DMS53 treated with DMSO at 0.1 percent for 48 hours (cell line): ENCODE measurements around the gene ZNF322.

Experiments
- DNase-seq: peaks from one replicate; lab custom pipeline; 2025; ENCODE audit not compliant: unreplicated experiment; lab: John Stamatoyannopoulos, UW

ZNF322 gene

DNA sequence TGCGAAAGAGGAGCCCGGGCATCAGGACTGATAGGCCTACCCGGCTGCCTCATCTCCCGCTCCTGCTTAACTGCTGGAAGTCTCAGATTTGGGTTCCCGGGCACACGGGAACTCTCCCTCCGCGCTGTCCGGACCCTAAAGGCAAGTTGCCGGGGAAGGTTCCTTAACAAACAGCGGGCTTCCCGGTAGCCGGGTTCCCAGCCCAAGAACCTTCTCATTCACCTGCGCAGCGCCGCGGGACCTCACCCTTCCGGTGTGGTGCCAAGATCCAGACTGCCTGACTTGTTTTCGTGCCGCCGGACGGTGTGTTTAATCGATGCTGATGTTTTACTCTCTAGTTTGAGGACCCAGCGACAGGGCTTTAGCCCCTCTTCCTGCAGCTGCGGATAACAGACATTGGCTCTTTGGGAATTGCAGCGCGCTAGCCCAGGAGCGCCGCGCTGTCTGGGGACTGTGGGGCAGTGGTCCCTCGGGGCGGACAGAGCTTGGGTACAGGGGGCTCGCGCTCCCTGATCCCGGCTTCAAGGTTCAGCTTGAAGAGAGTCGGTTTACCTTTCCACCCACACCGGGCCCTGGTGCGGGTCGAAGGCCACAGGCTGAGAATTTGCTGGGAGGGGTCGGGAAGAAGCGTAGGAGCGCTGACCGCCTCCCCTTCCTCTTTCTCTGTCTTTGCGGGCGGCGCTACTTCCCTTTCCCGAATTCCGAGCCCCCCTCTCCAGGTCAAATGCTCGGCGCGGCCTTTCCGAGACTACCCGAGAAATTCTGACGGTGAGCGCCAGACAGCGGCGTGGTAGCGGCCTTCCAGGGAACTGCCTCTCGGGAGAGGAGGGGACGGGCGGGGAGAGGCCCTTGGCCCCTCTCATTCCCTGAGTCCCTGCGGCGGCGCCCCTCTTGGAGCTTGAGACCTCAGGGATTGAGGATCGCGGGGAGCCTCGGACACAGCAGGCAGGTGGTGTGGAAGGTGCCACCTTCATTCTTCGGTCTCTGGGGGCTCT, 45.6 kb downstream of the ZNF322 start:
- peak; percentile 21 for DNase-seq

- DNase-seq: no peak
Measured at GRCh38 chr6:26613201-26613600, 46.3 kb downstream of the ZNF322 start.

GRCh38 chr6:26611599-26611998, 47.9 kb downstream of the ZNF322 start:
- no peak for DNase-seq

DNA sequence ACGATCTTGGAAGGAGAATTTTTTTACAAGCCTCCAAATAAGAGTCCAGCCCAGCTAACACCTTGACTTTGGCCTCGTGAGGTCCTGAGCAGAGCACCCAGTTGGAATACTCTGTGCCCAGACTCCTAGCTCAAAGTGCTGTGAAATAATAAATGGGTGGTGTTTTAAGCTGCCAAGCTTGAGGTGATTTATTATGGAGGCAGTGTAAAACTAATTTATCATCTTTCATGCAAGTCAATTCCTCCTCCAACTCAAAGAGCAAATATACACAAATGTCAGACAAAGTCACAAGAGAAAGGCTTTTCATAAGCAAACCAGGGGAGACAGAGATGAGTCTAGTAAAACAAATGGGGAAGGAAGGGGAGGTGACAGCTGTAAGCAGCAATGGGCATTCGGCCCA, 50.1 kb downstream of the ZNF322 start:
- DNase-seq: no peak

- peak; percentile 69 for DNase-seq
Measured at GRCh38 chr6:26607434-26608230, 51.9 kb downstream of the ZNF322 start.

GRCh38 chr6:26604797-26605196, 54.7 kb downstream of the ZNF322 start:
- DNase-seq: no peak

DNA sequence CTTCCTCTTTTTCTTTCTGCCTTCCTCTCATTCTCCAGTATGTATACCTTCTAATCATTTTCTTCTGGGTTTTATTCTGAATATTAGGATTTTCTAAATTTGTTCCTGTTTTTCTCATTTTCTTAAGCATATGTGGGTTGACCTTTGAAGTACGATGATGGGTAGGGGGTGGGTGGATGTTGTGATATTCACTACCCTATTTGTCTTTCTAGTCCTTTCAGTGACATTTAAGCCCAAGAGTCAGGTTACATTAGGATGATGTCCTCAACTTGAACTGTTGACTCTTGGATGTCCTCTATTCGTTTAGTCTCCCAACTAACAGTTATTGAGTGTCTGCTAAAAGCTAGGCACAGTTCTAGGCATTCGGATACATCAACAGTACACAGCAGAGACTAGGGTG, 55.5 kb downstream of the ZNF322 start:
- no peak for DNase-seq

- DNase-seq: no peak
Measured at GRCh38 chr6:26602262-26602661, 57.3 kb downstream of the ZNF322 start.

DNA sequence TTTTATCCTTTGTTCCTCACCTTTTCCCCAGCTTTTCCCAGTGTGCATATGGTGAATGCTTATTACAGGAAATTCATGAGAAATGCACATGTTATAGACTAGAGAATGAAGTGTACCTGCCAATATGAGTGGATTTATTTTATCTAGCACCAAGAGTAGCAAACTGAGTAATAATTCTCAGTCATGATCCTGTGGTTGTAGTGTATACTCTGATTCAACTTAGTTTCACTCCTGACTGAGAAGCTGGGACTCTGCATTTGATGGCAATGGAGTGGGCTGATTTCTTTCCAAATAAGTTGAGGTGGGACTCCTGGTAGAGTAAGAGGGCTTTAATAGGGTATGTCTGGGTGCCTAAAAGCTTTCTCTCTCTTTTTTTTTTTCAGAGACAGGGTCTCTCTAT, 58.8 kb downstream of the ZNF322 start:
- DNase-seq: no peak

DNA sequence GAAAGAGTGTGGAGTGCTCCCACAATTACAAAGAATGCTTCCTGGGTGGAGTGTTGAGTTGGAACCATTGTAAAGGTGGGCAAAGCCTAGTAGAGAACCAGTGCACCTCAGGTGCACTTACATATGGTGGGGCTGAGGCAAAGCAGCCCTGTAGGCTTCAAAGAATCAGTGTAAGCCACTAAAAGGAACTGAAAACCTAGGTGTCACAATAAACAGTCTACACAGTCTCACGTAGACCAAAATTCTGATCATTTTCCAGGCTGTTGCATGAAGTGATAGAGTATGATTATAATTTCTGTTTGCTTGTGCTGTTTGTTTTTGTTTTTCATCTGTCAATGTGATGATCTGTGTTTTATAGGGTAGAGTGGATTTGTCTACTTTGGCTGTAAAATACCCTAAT, 60.0 kb downstream of the ZNF322 start:
- no peak for DNase-seq

DNA sequence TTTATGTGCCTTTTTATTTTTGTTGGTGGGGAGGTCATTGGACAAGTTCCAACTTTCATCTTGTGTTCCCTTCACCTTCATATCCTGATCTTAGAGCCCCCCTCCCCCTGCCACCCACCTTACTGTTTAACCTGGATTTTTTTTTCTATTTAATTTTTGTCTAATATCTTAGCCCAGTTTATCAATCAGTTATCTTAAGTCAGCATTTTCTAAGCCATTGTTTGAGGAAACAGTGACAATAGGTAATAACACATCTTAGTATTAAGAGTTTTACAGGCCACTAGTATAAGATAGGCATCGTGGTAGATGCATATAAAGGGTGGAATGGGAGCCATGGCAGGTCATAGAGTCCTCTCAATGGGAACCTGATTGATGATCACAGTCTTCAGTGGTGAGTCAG, 60.4 kb downstream of the ZNF322 start:
- DNase-seq: no peak

DNA sequence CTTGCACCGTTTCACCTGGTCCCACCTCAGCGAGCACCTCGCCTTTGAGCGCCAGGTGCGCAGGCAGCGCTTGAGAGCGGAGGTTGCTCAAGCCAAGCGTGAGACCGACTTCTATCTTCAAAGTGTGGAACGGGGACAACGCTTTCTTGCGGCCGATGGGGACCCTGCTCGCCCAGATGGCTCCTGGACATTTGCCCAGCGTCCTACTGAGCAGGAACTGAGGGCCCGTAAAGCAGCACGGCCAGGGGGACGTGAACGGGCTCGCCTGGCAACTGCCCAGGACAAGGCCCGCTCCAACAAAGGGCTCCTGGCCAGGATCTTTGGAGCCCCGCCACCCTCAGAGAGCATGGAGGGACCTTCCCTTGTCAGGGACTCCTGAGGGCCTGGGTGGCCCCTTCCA, 61.3 kb downstream of the ZNF322 start:
- no peak for DNase-seq

DNA sequence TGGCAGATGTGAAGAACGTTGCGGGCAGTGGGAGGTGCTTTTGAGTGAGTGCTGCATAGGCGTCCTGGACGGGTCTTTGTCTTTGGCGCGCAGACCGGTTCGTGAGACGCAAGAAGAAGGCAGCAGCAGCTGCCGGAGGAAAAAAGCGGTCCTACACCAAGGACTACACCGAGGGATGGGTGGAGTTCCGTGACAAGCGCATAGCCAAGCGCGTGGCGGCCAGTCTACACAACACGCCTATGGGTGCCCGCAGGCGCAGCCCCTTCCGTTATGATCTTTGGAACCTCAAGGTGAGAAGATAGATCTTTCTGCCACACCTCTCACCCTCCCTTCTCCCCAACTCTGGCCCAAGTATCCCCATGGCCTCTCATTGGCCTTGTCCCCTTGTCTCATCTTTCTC, 61.7 kb downstream of the ZNF322 start:
- DNase-seq: no peak

DNA sequence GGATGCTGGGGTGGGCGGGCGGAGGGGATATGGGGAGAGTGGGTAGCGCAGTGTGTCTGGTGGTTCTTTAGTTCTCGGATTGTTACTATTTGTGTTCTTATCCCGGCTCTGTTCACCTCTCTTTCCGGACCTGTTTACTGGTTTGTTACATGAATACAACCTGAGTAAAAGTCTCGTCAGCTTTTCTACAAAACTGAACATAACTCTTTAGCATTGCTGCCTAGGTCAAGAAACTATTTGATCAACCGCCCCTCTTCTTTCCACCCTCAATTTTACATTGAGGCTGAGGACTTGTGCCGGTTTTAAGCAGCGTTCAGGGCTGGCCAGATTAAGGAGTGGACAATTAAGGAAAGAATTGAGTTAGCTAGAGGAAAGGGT, 62.2 kb downstream of the ZNF322 start:
- DNase-seq: no peak

GRCh38 chr6:26596579-26597388, 62.8 kb downstream of the ZNF322 start, which contains the start of gene ABT1:
TSS of gene ABT1 (plus strand) at chr6:26596953. CDS start at chr6:26596983, 30 bp downstream.
- DNase-seq: peak; percentile 96

GRCh38 chr6:26595669-26596269, 63.8 kb downstream of the ZNF322 start:
- DNase-seq: peak; percentile 85

GRCh38 chr6:26594730-26595632, 64.6 kb downstream of the ZNF322 start:
- DNase-seq: no peak

DNA sequence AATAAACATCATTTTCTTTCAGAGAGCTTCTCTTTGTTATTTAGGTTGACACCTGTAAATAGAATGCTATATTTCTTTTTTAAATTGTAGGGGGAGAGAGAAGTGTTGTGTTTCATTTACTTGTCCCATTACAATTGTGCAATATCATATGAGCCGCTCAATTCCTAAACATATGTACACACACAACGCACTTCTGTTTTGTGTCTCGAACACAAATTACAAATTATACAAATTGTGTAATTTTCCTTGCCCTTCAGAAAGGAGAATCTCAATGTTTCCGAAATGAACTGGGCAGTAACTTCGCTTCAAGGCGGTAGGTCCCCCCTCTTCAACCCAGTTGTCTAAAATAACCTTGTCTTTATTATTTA, 65.4 kb downstream of the ZNF322 start:
- no peak for DNase-seq

GRCh38 chr6:26593278-26594130, 66.0 kb downstream of the ZNF322 start:
- DNase-seq: no peak
